Tibial nerve (tissue), 4 donors: ENCODE measurements around the gene ATP2B3.

ENCODE experiments used
- EP300 ChIP-seq, 2 donors: sonication (generic); formaldehyde crosslinking; IDR thresholded peaks; one replicate each; pipeline ENCODE4 v1.6.1; 2017; ENCODE audit warnings: antibody characterized with exemption in 2 of 2, mild to moderate bottlenecking in 1 of 2
- POLR2A ChIP-seq, 2 donors: fragments of 450-650 bp; IDR thresholded peaks; one replicate each; pipeline ENCODE4 v1.6.1; 2017; ENCODE audit warnings: antibody characterized with exemption in 2 of 2, mild to moderate bottlenecking in 2 of 2, moderate library complexity in 2 of 2
- TF ChIP-seq, protein P1 (sequence below), 5 experiments: fragments of 200-600 bp in 3 of 5; fragments of 450-650 bp in 2 of 5; sonication (generic) in 3 of 5; IDR thresholded peaks; one replicate each; pipeline ENCODE4 v1.5.1; 2016 to 2019; ENCODE audit warnings: antibody characterized with exemption in 5 of 5, mild to moderate bottlenecking in 3 of 5, moderate library complexity in 2 of 5

DNA sequence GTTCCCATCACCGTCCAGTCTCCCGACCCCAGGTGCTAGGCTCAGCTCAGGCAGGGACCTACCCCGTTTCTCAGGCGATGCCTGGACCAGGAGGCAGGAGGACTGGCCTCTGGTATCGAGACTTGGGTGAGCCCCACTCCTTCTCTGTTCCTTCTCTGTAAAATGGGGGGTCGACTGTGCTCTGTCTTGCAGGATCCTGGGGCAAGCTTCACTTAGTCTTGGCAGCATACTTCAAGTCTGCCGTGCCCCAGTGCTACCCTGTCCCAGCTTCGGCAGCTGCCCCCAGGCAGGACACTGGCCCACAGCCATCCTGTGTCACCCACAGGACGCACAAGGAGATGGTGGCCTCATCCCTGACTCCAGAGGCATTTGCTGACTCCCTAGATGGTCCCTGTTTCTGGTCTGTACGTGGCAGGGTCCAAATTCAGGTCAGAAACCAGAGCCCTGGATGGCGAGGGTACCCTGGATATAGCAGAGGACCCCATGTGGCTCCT is 40.0 kb upstream of the ATP2B3 start:
- TF ChIP-seq POLR2A (IDR thresholded peaks at IDR 0.05), result no peak
- TF ChIP-seq, protein P1, sequence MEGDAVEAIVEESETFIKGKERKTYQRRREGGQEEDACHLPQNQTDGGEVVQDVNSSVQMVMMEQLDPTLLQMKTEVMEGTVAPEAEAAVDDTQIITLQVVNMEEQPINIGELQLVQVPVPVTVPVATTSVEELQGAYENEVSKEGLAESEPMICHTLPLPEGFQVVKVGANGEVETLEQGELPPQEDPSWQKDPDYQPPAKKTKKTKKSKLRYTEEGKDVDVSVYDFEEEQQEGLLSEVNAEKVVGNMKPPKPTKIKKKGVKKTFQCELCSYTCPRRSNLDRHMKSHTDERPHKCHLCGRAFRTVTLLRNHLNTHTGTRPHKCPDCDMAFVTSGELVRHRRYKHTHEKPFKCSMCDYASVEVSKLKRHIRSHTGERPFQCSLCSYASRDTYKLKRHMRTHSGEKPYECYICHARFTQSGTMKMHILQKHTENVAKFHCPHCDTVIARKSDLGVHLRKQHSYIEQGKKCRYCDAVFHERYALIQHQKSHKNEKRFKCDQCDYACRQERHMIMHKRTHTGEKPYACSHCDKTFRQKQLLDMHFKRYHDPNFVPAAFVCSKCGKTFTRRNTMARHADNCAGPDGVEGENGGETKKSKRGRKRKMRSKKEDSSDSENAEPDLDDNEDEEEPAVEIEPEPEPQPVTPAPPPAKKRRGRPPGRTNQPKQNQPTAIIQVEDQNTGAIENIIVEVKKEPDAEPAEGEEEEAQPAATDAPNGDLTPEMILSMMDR (IDR thresholded peaks at IDR 0.05), result no peak
- TF ChIP-seq EP300 (IDR thresholded peaks at IDR 0.05), result no peak
